Measurements from ENCODE around the gene IFT81.

The IFT81 gene

GRCh38 chr12:110137786-110138185 lies 13.6 kb downstream of the IFT81 start:
- CTCF ChIA-PET = interaction anchor here (0.6 kb wide), 1 partner anchor 15 kb away, joined by 3 read pairs; no protein-coding TSS in a partner anchor
- TF ChIP-seq ATF2 (tag by site-specific recombination; IDR thresholded peaks at IDR 0.05; ENCODE audit: low read depth) (no peak), ZNF398 (tag by site-specific recombination; IDR thresholded peaks at IDR 0.05) (no peak), ZBTB48 (tag by site-specific recombination; IDR thresholded peaks at IDR 0.05) (no peak), ZNF501 (tag by site-specific recombination; IDR thresholded peaks at IDR 0.05) (no peak), SALL2 (tag by site-specific recombination; IDR thresholded peaks at IDR 0.05; ENCODE audit: borderline replicate concordance) (no peak), ZNF302 (tag by site-specific recombination; IDR thresholded peaks at IDR 0.05; ENCODE audit: low read depth) (no peak), ZNF600 (tag by site-specific recombination; IDR thresholded peaks at IDR 0.05) (no peak), ZNF449 (tag by site-specific recombination; IDR thresholded peaks at IDR 0.05) (no peak), ZNF621 (tag by site-specific recombination; IDR thresholded peaks at IDR 0.05) (no peak), ZBTB20 (tag by site-specific recombination; IDR thresholded peaks at IDR 0.05) (no peak), ZNF777 (tag by site-specific recombination; IDR thresholded peaks at IDR 0.05; ENCODE audit: borderline replicate concordance) (no peak), ZNF239 (tag by site-specific recombination; IDR thresholded peaks at IDR 0.05) (no peak)
- H3K4me1 ChIP-seq (ENCODE audit: control insufficient read depth, insufficient read depth, low read length) = no peaks in the 10 kb centered on the region

GRCh38 chr12:110141389-110141788 lies 17.2 kb downstream of the IFT81 start:
- CTCF ChIA-PET = interaction anchor here (0.7 kb wide), 1 partner anchor 150 kb away, joined by 4 read pairs; no protein-coding TSS in a partner anchor
- no peaks in the 10 kb centered on the region for H3K4me1 ChIP-seq (ENCODE audit: control insufficient read depth, insufficient read depth, low read length)
- no peak overlapping the region for H3K27ac ChIP-seq (ENCODE audit: extremely low read depth, low read depth, low read length)
- TF ChIP-seq TRIM28 (IDR thresholded peaks at IDR 0.05; ENCODE audit: borderline replicate concordance, low read length) (no peak), ZNF280C (tag by site-specific recombination; IDR thresholded peaks at IDR 0.05) (no peak), ZBTB49 (tag by site-specific recombination; IDR thresholded peaks at IDR 0.05; ENCODE audit: low read depth) (no peak), ZNF48 (tag by site-specific recombination; IDR thresholded peaks at IDR 0.05) (no peak), ZNF274 (IDR thresholded peaks at IDR 0.05; ENCODE audit: low read length) (no peak), ZNF274 (tag by site-specific recombination; IDR thresholded peaks at IDR 0.05; ENCODE audit: borderline replicate concordance) (no peak), ZNF423 (tag by site-specific recombination; IDR thresholded peaks at IDR 0.05) (no peak), ZNF24 (tag by site-specific recombination; IDR thresholded peaks at IDR 0.05) (no peak), ZNF140 (tag by site-specific recombination; IDR thresholded peaks at IDR 0.05) (no peak), ZNF792 (tag by site-specific recombination; IDR thresholded peaks at IDR 0.05) (no peak), ZNF488 (tag by site-specific recombination; IDR thresholded peaks at IDR 0.05) (no peak), ZNF513 (tag by site-specific recombination; IDR thresholded peaks at IDR 0.05) (no peak)

More at GRCh38 chr12:110137786-110138185, 13.6 kb downstream of the IFT81 start:
- Histone ChIP-seq H3K27ac (ENCODE audit: extremely low read depth, low read depth, low read length) (no peak overlapping the region), H3K36me3 (ENCODE audit: control insufficient read depth in 2 of 2, insufficient read depth in 1 of 2, low read length in 2 of 2) (peaks cover 50 to 58% of the 10 kb centered on the region in 2 experiments), H3K4me3 (ENCODE audit: low read depth, low read length) (no peak overlapping the region), H3K9me3 (ENCODE audit: control insufficient read depth, insufficient read depth, low read depth, low read length) (no peaks in the 10 kb centered on the region)
- POLR2A ChIA-PET = interaction anchor here (1.2 to 1.3 kb wide), 2 partner anchors 10 to 143 kb away, joined by 3 read pairs; no protein-coding TSS in a partner anchor

More at GRCh38 chr12:110141389-110141788, 17.2 kb downstream of the IFT81 start:
- no peak overlapping the region for H3K4me3 ChIP-seq (ENCODE audit: low read depth, low read length)
- H3K36me3 ChIP-seq (ENCODE audit: control insufficient read depth in 2 of 2, insufficient read depth in 1 of 2, low read length in 2 of 2) = peaks cover 32 to 48% of the 10 kb centered on the region in 2 experiments
- POLR2A ChIA-PET = no interaction called here
- H3K9me3 ChIP-seq (ENCODE audit: control insufficient read depth, insufficient read depth, low read depth, low read length) = no peaks in the 10 kb centered on the region
